HEK293 (cell line): ENCODE results near the gene SURF2.
A peak's percentile ranks its signal among the peaks of the same experiment; 100 is the strongest.

Experiments used
- AEBP2 ChIP-seq: fragments of 450-650 bp; formaldehyde crosslinking; IDR thresholded peaks from 2 replicates; pipeline ENCODE4 v1.5.1; 2016; ENCODE audit warnings: missing biosample characterization, missing genetic modification characterization, borderline replicate concordance
- GLIS2 ChIP-seq: fragments of 450-650 bp; formaldehyde crosslinking; IDR thresholded peaks from 2 replicates; pipeline ENCODE4 v1.5.1; 2016; ENCODE audit warnings: missing biosample characterization, missing genetic modification characterization
- IKZF3 ChIP-seq: fragments of 450-650 bp; IDR thresholded peaks from 2 replicates; pipeline ENCODE4 v1.5.0; 2018; ENCODE audit warnings: missing biosample characterization, mild to moderate bottlenecking, missing genetic modification characterization, moderate library complexity
- MYNN ChIP-seq: fragments of 450-650 bp; formaldehyde crosslinking; IDR thresholded peaks from 2 replicates; pipeline ENCODE4 v1.5.1; 2016; ENCODE audit warnings: missing biosample characterization, missing genetic modification characterization, borderline replicate concordance
- ZBTB1 ChIP-seq: fragments of 450-650 bp; formaldehyde crosslinking; IDR thresholded peaks from 2 replicates; pipeline ENCODE4 v1.5.1; 2016; ENCODE audit warnings: missing biosample characterization, missing genetic modification characterization
- ZBTB10 ChIP-seq: fragments of 450-650 bp; formaldehyde crosslinking; IDR thresholded peaks from 2 replicates; pipeline ENCODE4 v1.5.1; 2016; ENCODE audit warnings: missing biosample characterization, missing genetic modification characterization
- ZBTB44 ChIP-seq: fragments of 450-650 bp; IDR thresholded peaks from 2 replicates; pipeline ENCODE4 v1.5.1; 2018; ENCODE audit warnings: missing biosample characterization, mild to moderate bottlenecking, missing genetic modification characterization
- ZBTB6 ChIP-seq: fragments of 450-650 bp; formaldehyde crosslinking; IDR thresholded peaks from 2 replicates; pipeline ENCODE4 v1.5.1; 2017; ENCODE audit warnings: missing biosample characterization, missing genetic modification characterization
- ZBTB7A ChIP-seq: fragments of 450-650 bp; formaldehyde crosslinking; IDR thresholded peaks from 2 replicates; pipeline ENCODE4 v1.5.1; 2016; ENCODE audit warnings: low read depth, missing biosample characterization, missing genetic modification characterization
- ZBTB8A ChIP-seq: fragments of 450-650 bp; formaldehyde crosslinking; IDR thresholded peaks from 2 replicates; pipeline ENCODE4 v1.5.1; 2016; ENCODE audit warnings: missing biosample characterization, missing genetic modification characterization
- ZEB2 ChIP-seq: fragments of 450-650 bp; formaldehyde crosslinking; IDR thresholded peaks from 2 replicates; pipeline ENCODE4 v1.5.1; 2016; ENCODE audit warnings: missing biosample characterization, missing genetic modification characterization
- ZFHX2 ChIP-seq: fragments of 450-650 bp; formaldehyde crosslinking; conservative IDR thresholded peaks from 2 replicates; pipeline ENCODE4 v1.5.1; 2016; ENCODE audit warnings: missing biosample characterization, missing genetic modification characterization
- ZFP37 ChIP-seq: fragments of 450-650 bp; formaldehyde crosslinking; IDR thresholded peaks from 2 replicates; pipeline ENCODE4 v1.5.1; 2016; ENCODE audit warnings: missing biosample characterization, missing genetic modification characterization
- ZIC2 ChIP-seq: fragments of 450-650 bp; formaldehyde crosslinking; IDR thresholded peaks from 2 replicates; pipeline ENCODE4 v1.5.1; 2016; ENCODE audit warnings: missing biosample characterization, missing genetic modification characterization
- ZNF133 ChIP-seq: fragments of 450-650 bp; formaldehyde crosslinking; IDR thresholded peaks from 2 replicates; pipeline ENCODE4 v1.5.1; 2016; ENCODE audit warnings: missing biosample characterization, missing genetic modification characterization
- ZNF146 ChIP-seq: fragments of 450-650 bp; formaldehyde crosslinking; IDR thresholded peaks from 2 replicates; pipeline ENCODE4 v1.5.1; 2016; ENCODE audit warnings: missing biosample characterization, missing genetic modification characterization
- ZNF174 ChIP-seq: fragments of 450-650 bp; formaldehyde crosslinking; IDR thresholded peaks from 2 replicates; pipeline ENCODE4 v1.5.0; 2017; ENCODE audit warnings: missing biosample characterization, mild to moderate bottlenecking, missing genetic modification characterization
- ZNF184 ChIP-seq: fragments of 450-650 bp; IDR thresholded peaks from 2 replicates; pipeline ENCODE4 v1.5.1; 2018; ENCODE audit warnings: missing biosample characterization, mild to moderate bottlenecking, missing genetic modification characterization
- ZNF248 ChIP-seq: fragments of 450-650 bp; formaldehyde crosslinking; IDR thresholded peaks from 2 replicates; pipeline ENCODE4 v1.5.1; 2017; ENCODE audit warnings: missing biosample characterization, missing genetic modification characterization
- ZNF280C ChIP-seq: fragments of 450-650 bp; formaldehyde crosslinking; IDR thresholded peaks from 2 replicates; pipeline ENCODE4 v1.5.1; 2016; ENCODE audit warnings: missing biosample characterization, missing genetic modification characterization
- ZNF366 ChIP-seq: fragments of 450-650 bp; formaldehyde crosslinking; conservative IDR thresholded peaks from 2 replicates; pipeline ENCODE4 v1.5.1; 2016; ENCODE audit warnings: missing biosample characterization, missing genetic modification characterization
- ZNF394 ChIP-seq: fragments of 450-650 bp; formaldehyde crosslinking; IDR thresholded peaks from 2 replicates; pipeline ENCODE4 v1.5.1; 2016; ENCODE audit warnings: missing biosample characterization, missing genetic modification characterization, mild to moderate bottlenecking, moderate library complexity, borderline replicate concordance
- ZNF426 ChIP-seq: fragments of 450-650 bp; formaldehyde crosslinking; IDR thresholded peaks from 2 replicates; pipeline ENCODE4 v1.5.1; 2017; ENCODE audit warnings: missing biosample characterization, missing genetic modification characterization, mild to moderate bottlenecking, inconsistent platforms, moderate library complexity
- ZNF433 ChIP-seq: fragments of 450-650 bp; formaldehyde crosslinking; IDR thresholded peaks from 2 replicates; pipeline ENCODE4 v1.5.1; 2016; ENCODE audit warnings: missing biosample characterization, missing genetic modification characterization, low read depth
- ZNF48 ChIP-seq: fragments of 450-650 bp; formaldehyde crosslinking; IDR thresholded peaks from 2 replicates; pipeline ENCODE4 v1.5.1; 2016; ENCODE audit warnings: missing biosample characterization, missing genetic modification characterization
- ZNF549 ChIP-seq: fragments of 450-650 bp; IDR thresholded peaks from 2 replicates; pipeline ENCODE4 v1.5.1; 2018; ENCODE audit warnings: missing biosample characterization, missing genetic modification characterization, mild to moderate bottlenecking, inconsistent platforms, moderate library complexity
- ZNF580 ChIP-seq: fragments of 450-650 bp; formaldehyde crosslinking; IDR thresholded peaks from 2 replicates; pipeline ENCODE4 v1.5.1; 2016; ENCODE audit warnings: missing biosample characterization, missing genetic modification characterization
- ZNF677 ChIP-seq: fragments of 450-650 bp; IDR thresholded peaks from 2 replicates; pipeline ENCODE4 v1.5.0; 2018; ENCODE audit warnings: missing biosample characterization, mild to moderate bottlenecking, missing genetic modification characterization, moderate library complexity
- ZSCAN4 ChIP-seq: fragments of 450-650 bp; formaldehyde crosslinking; IDR thresholded peaks from 2 replicates; pipeline ENCODE4 v1.5.1; 2017; ENCODE audit warnings: missing biosample characterization, missing genetic modification characterization

The SURF2 gene

GRCh38 chr9:133356391-133357091 is at the start of gene SURF2, which contains the start of gene SURF1 (continued):
- TF ChIP-seq ZNF580 (tag by site-specific recombination) (no peak), ZBTB10 (tag by site-specific recombination) (no peak), ZNF549 (no peak), ZNF366 (peak; percentile 40; the same call in 1 of the 2 replicates), ZNF394 (tag by site-specific recombination) (peak; percentile 54; the same call in 1 of the 2 replicates), ZNF677 (no peak), ZNF146 (0 out of 2 replicates have a peak, but pooled peaks have one; percentile 5), ZBTB6 (tag by site-specific recombination) (peak; percentile 96), ZBTB1 (tag by site-specific recombination) (0 out of 2 replicates have a peak, but pooled peaks have one; percentile 21), ZEB2 (tag by site-specific recombination) (peak; percentile 46; the same call in 1 of the 2 replicates), ZNF48 (tag by site-specific recombination) (no peak), ZBTB7A (tag by site-specific recombination) (0 out of 2 replicates have a peak, but pooled peaks have one; percentile 59), ZIC2 (tag by site-specific recombination) (peak; percentile 78), ZSCAN4 (tag by site-specific recombination) (no peak), AEBP2 (no peak), ZNF174 (tag by site-specific recombination) (no peak), ZFP37 (0 out of 2 replicates have a peak, but pooled peaks have one; percentile 72), MYNN (tag by site-specific recombination) (no peak), ZNF280C (no peak), IKZF3 (tag by site-specific recombination) (no peak), ZNF248 (no peak), ZBTB44 (no peak), ZNF133 (tag by site-specific recombination) (no peak), GLIS2 (peak; percentile 73; the same call in 1 of the 2 replicates), ZNF433 (tag by site-specific recombination) (no peak), ZFHX2 (tag by site-specific recombination) (peak; percentile 70), ZNF184 (tag by site-specific recombination) (no peak), ZNF426 (tag by site-specific recombination) (no peak), ZBTB8A (tag by site-specific recombination) (peak; percentile 98)
